ENCODE data around the gene HEXIM2. TPM values are rescaled to one million over a fixed set of nuclear protein-coding genes. Genes with fewer than 3 reads are reported as not detected.

The HEXIM2 gene
- total RNA-seq, 1 experiment from 2014 or later: 11.9 TPM

- no peak overlapping the region for H3K27ac Mint-ChIP-seq
- peaks cover 6% of the 10 kb centered on the region for H3K9me3 Mint-ChIP-seq
- ATAC-seq (no peak), DNase-seq (ENCODE audit: low spot score) (no peak)
- ChIA-PET CTCF (interaction anchor here (1.0 to 2.0 kb wide), 2 partner anchors 14 to 51 kb away, joined by 6 to 12 read pairs; partner anchors contain the start of gene ACBD4), POLR2A (no interaction called here)
- no peak overlapping the region for H3K4me3 Mint-ChIP-seq
- TF ChIP-seq MXD4 (CRISPR knock-in tag; IDR thresholded peaks at IDR 0.05; ENCODE audit: borderline replicate concordance): no peak
- no peak for TF ChIP-seq TP53 (CRISPR knock-in tag; IDR thresholded peaks at IDR 0.05)
- no peak for TF ChIP-seq SMAD4 (CRISPR knock-in tag; IDR thresholded peaks at IDR 0.05)
- no peak for TF ChIP-seq NFYB (CRISPR knock-in tag; conservative IDR thresholded peaks at IDR 0.05; ENCODE audit: low read depth)
- no peak for TF ChIP-seq HMGXB4 (CRISPR knock-in tag; IDR thresholded peaks at IDR 0.05)
- no peaks in the 10 kb centered on the region for H3K4me1 Mint-ChIP-seq
- no peaks in the 10 kb centered on the region for H3K36me3 Mint-ChIP-seq
- H3K27me3 Mint-ChIP-seq (ENCODE audit: low read depth): no peaks in the 10 kb centered on the region
These were observed 25.2 kb downstream of the HEXIM2 start for GRCh38 chr17:45186801-45187354.

- CTCF ChIA-PET: interaction anchor here (0.6 to 2.5 kb wide), 4 partner anchors 9 to 58 kb away, joined by 3 to 12 read pairs (median 7); partner anchors contain the start of genes ACBD4 and HEXIM1
- H3K27ac Mint-ChIP-seq: no peak overlapping the region
- POLR2A ChIA-PET: interaction anchor here (1.1 kb wide), 1 partner anchor 41 kb away, joined by 4 read pairs; the partner anchor contains the start of gene HEXIM1
- H3K9me3 Mint-ChIP-seq: peaks cover 6% of the 10 kb centered on the region
- no peaks in the 10 kb centered on the region for H3K4me1 Mint-ChIP-seq
- no peaks in the 10 kb centered on the region for H3K36me3 Mint-ChIP-seq
- no peak overlapping the region for H3K4me3 Mint-ChIP-seq
- H3K27me3 Mint-ChIP-seq (ENCODE audit: low read depth): no peaks in the 10 kb centered on the region
- TF ChIP-seq NFATC4 (CRISPR knock-in tag; IDR thresholded peaks at IDR 0.05) (no peak), PRDM15 (CRISPR knock-in tag; IDR thresholded peaks at IDR 0.05) (no peak), ZBTB21 (CRISPR knock-in tag; IDR thresholded peaks at IDR 0.05; ENCODE audit: borderline replicate concordance) (no peak), FOXP4 (CRISPR knock-in tag; IDR thresholded peaks at IDR 0.05) (no peak), CTCF (IDR thresholded peaks at IDR 0.05) (no peak)
- ATAC-seq (no peak), DNase-seq (ENCODE audit: low spot score) (no peak)
These were observed 27.3 kb downstream of the HEXIM2 start for GRCh38 chr17:45189009-45189408.

- DNase-seq (ENCODE audit: low spot score) (no peak), ATAC-seq (no peak)
- no peak overlapping the region for H3K27ac Mint-ChIP-seq
- H3K4me1 Mint-ChIP-seq: no peaks in the 10 kb centered on the region
- H3K27me3 Mint-ChIP-seq (ENCODE audit: low read depth): no peaks in the 10 kb centered on the region
- no peaks in the 10 kb centered on the region for H3K36me3 Mint-ChIP-seq
- POLR2A ChIA-PET: interaction anchor here (1.2 kb wide), 1 partner anchor 41 kb away, joined by 4 read pairs; no protein-coding TSS in a partner anchor
- H3K4me3 Mint-ChIP-seq: no peak overlapping the region
- peaks cover 9% of the 10 kb centered on the region for H3K9me3 Mint-ChIP-seq
- CTCF ChIA-PET: interaction anchor here (0.7 to 2.5 kb wide), 5 partner anchors 18 to 55 kb away, joined by 3 to 12 read pairs (median 4); partner anchors contain the start of genes ACBD4 and HEXIM1
- TF ChIP-seq SMAD4 (CRISPR knock-in tag; IDR thresholded peaks at IDR 0.05) (no peak), CBFB (CRISPR knock-in tag; IDR thresholded peaks at IDR 0.05; ENCODE audit: low read depth) (no peak), ZNF281 (CRISPR knock-in tag; IDR thresholded peaks at IDR 0.05) (no peak), USF2 (CRISPR knock-in tag; IDR thresholded peaks at IDR 0.05) (no peak), SMAD3 (CRISPR knock-in tag; IDR thresholded peaks at IDR 0.05; ENCODE audit: borderline replicate concordance) (no peak), FOXK1 (CRISPR knock-in tag; IDR thresholded peaks at IDR 0.05) (no peak), NFE2L1 (CRISPR knock-in tag; IDR thresholded peaks at IDR 0.05) (no peak), FOXP1 (CRISPR knock-in tag; IDR thresholded peaks at IDR 0.05; ENCODE audit: borderline replicate concordance) (no peak)
These were observed 29.0 kb downstream of the HEXIM2 start for GRCh38 chr17:45190503-45191255.

Data from WTC11 (cell line).